Neural progenitor cell (in vitro differentiated cells): Measurements from ENCODE around the gene INSR.

Source experiments
- CTCF ChIP-seq: fragments of 200-600 bp; sonication (generic); IDR thresholded peaks from 2 replicates; pipeline ENCODE4 v1.5.1; 2017; ENCODE audit warnings: antibody characterized with exemption, mild to moderate bottlenecking
- EZH2 ChIP-seq: fragments of 200-600 bp; sonication (generic); IDR thresholded peaks from 2 replicates; pipeline ENCODE4 v1.6.1; 2017; ENCODE audit warnings: antibody characterized with exemption, mild to moderate bottlenecking, moderate library complexity
- EZH2phosphoT487 ChIP-seq: fragments of 200-600 bp; sonication (generic); IDR thresholded peaks from 2 replicates; pipeline ENCODE4 v1.6.1; 2017; ENCODE audit warnings: antibody characterized with exemption

- TF ChIP-seq CTCF (no peak), EZH2phosphoT487 (no peak), EZH2 (no peak)
Observed at GRCh38 chr19:7224209-7224686, 70.0 kb downstream of the INSR start.
